ENCODE measurements around the gene FABP2. TPM values are rescaled to one million over a fixed set of nuclear protein-coding genes. Genes with fewer than 3 reads are reported as not detected.

FABP2 gene
- total RNA-seq, 1 donor from 2014 or later: not detected

- no peak overlapping the region for H3K4me3 Mint-ChIP-seq
- H3K27ac Mint-ChIP-seq: no peak overlapping the region
- no peaks in the 10 kb centered on the region for H3K36me3 Mint-ChIP-seq
- H3K27me3 Mint-ChIP-seq (ENCODE audit: low read depth): peaks cover 18% of the 10 kb centered on the region
- no peak for DNase-seq (ENCODE audit: low spot score in 2 of 2, unreplicated experiment in 2 of 2)
- TF ChIP-seq CTCF (IDR thresholded peaks at IDR 0.05; ENCODE audit: unreplicated experiment): no peak
- H3K9me3 Mint-ChIP-seq: no peaks in the 10 kb centered on the region
- no peaks in the 10 kb centered on the region for H3K4me1 Mint-ChIP-seq
Measured at GRCh38 chr4:119315036-119315435, 6.9 kb downstream of the FABP2 start.

- no peak for DNase-seq (ENCODE audit: low spot score in 2 of 2, unreplicated experiment in 2 of 2)
- H3K4me1 Mint-ChIP-seq: no peaks in the 10 kb centered on the region
Measured at GRCh38 chr4:119314356-119314755, 7.6 kb downstream of the FABP2 start.

GRCh38 chr4:119313237-119313636, 8.7 kb downstream of the FABP2 start:
- Mint-ChIP-seq H3K4me3 (no peak overlapping the region), H3K27me3 (ENCODE audit: low read depth) (peaks cover 20% of the 10 kb centered on the region), H3K27ac (no peak overlapping the region), H3K36me3 (no peaks in the 10 kb centered on the region), H3K9me3 (no peaks in the 10 kb centered on the region), H3K4me1 (no peaks in the 10 kb centered on the region)
- no peak for DNase-seq (ENCODE audit: low spot score in 2 of 2, unreplicated experiment in 2 of 2)
- TF ChIP-seq CTCF (IDR thresholded peaks at IDR 0.05; ENCODE audit: unreplicated experiment): no peak

More at GRCh38 chr4:119314356-119314755, 7.6 kb downstream of the FABP2 start:
- peaks cover 20% of the 10 kb centered on the region for H3K27me3 Mint-ChIP-seq (ENCODE audit: low read depth)
- no peak overlapping the region for H3K27ac Mint-ChIP-seq
- TF ChIP-seq CTCF (IDR thresholded peaks at IDR 0.05; ENCODE audit: unreplicated experiment): no peak
- H3K36me3 Mint-ChIP-seq: no peaks in the 10 kb centered on the region
- H3K4me3 Mint-ChIP-seq: no peak overlapping the region
- no peaks in the 10 kb centered on the region for H3K9me3 Mint-ChIP-seq

GRCh38 chr4:119310826-119311225, 11.1 kb downstream of the FABP2 start:
- Mint-ChIP-seq H3K4me1 (no peaks in the 10 kb centered on the region), H3K4me3 (no peak overlapping the region), H3K27me3 (ENCODE audit: low read depth) (peaks cover 14% of the 10 kb centered on the region), H3K27ac (no peak overlapping the region), H3K36me3 (peaks cover 7% of the 10 kb centered on the region), H3K9me3 (peaks cover 19% of the 10 kb centered on the region)
- no peak for DNase-seq (ENCODE audit: low spot score in 2 of 2, unreplicated experiment in 2 of 2)
- TF ChIP-seq CTCF (IDR thresholded peaks at IDR 0.05; ENCODE audit: unreplicated experiment): no peak

GRCh38 chr4:119307606-119308005, 14.3 kb downstream of the FABP2 start:
- H3K4me1 Mint-ChIP-seq: peaks cover 3% of the 10 kb centered on the region
- H3K27me3 Mint-ChIP-seq (ENCODE audit: low read depth): peaks cover 2% of the 10 kb centered on the region
- no peak for TF ChIP-seq CTCF (IDR thresholded peaks at IDR 0.05; ENCODE audit: unreplicated experiment)
- H3K27ac Mint-ChIP-seq: no peak overlapping the region
- DNase-seq (ENCODE audit: low spot score in 2 of 2, unreplicated experiment in 2 of 2): no peak
- peaks cover 7% of the 10 kb centered on the region for H3K36me3 Mint-ChIP-seq
- H3K9me3 Mint-ChIP-seq: peaks cover 21% of the 10 kb centered on the region
- H3K4me3 Mint-ChIP-seq: no peak overlapping the region

GRCh38 chr4:119304431-119304830, 17.5 kb downstream of the FABP2 start:
- Mint-ChIP-seq H3K4me3 (no peak overlapping the region), H3K4me1 (peaks cover 7% of the 10 kb centered on the region), H3K27me3 (ENCODE audit: low read depth) (peaks cover 1% of the 10 kb centered on the region), H3K27ac (no peak overlapping the region), H3K36me3 (peaks cover 7% of the 10 kb centered on the region), H3K9me3 (peaks cover 21% of the 10 kb centered on the region)
- no peak for DNase-seq (ENCODE audit: low spot score in 2 of 2, unreplicated experiment in 2 of 2)
- TF ChIP-seq CTCF (IDR thresholded peaks at IDR 0.05; ENCODE audit: unreplicated experiment): no peak
